ENCODE measurements around the gene ITGB1. TPM values are rescaled to one million over a fixed set of nuclear protein-coding genes. Genes with fewer than 3 reads are reported as not detected.
"Not testable (repeated sequence)": the region's sequence is repeated elsewhere in the genome, so short reads cannot be mapped to it uniquely, and the experiment has no call there.

ITGB1 gene
- total and polyA plus RNA-seq, 10 of the 15 experiments (the other 5 are each of a cell fraction or from before 2014, with no cell fraction given), result 2.8 to 20.7 (median 10.4) TPM

DNA sequence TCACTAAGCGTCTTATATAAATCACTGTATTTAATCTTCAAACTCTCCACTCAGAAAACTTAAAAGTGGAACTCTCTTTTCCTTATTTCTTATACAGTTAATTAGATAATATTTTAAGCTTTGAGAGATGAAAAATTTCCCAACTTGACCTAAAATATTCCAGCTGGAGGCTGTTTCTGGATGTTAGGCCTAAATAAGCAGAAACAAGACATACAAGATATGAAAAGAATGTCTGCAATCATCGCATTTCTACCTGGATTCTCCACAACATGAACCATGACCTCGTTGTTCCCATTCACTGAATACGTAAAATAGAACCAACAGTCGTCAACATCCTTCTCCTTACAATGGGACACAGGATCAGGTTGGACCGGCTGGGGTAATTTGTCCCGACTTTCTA, 48.1 kb downstream of the ITGB1 start:
- intact Hi-C loops (cut with micrococcal nuclease; ENCODE audit: unreplicated experiment); H3K4me3 ChIP-seq; H3K27me3 ChIP-seq (replicated peaks in 1 of 2; ENCODE audit: control insufficient read depth in 2 of 2, insufficient read depth in 2 of 2, low read length in 1 of 2); H3K36me3 ChIP-seq (ENCODE audit: control insufficient read depth in 2 of 2, insufficient read depth in 2 of 2, low read length in 1 of 2); H3K27ac ChIP-seq (ENCODE audit: control insufficient read depth, insufficient read depth); ATAC-seq; H3K4me2 ChIP-seq (ENCODE audit: control insufficient read depth, insufficient read depth); BruUV-seq (replicated peaks); H3K79me2 ChIP-seq (ENCODE audit: control insufficient read depth, insufficient read depth, low read length); H2AFZ ChIP-seq (ENCODE audit: control insufficient read depth, low read depth, low read length); H3K9ac ChIP-seq (ENCODE audit: control insufficient read depth, insufficient read depth, low read length); POLR2A ChIA-PET; SMC1A ChIA-PET (ENCODE audit: uncharacterized antibody, unreplicated experiment); in situ Hi-C loops (cut with MboI); DNase-seq (ENCODE audit: low read depth, low spot score); H3K9me3 ChIP-seq (replicated peaks; ENCODE audit: control insufficient read depth, insufficient read depth, low read length); H3K4me1 ChIP-seq (ENCODE audit: control insufficient read depth, insufficient read depth, low read length); H4K20me1 ChIP-seq (ENCODE audit: control insufficient read depth, insufficient read depth): not testable (repeated sequence)
- RAD21 ChIA-PET (ENCODE audit: unreplicated experiment), result interaction anchor here (0.7 kb wide), 1 partner anchor 86 kb away, joined by 3 read pairs; no protein-coding TSS in a partner anchor
- peak; percentile 69 for FAIRE-seq
- CTCF ChIA-PET, result interaction anchor here (0.7 kb wide), 1 partner anchor 10 kb away, joined by 3 read pairs; no protein-coding TSS in a partner anchor
- 88% methylated on average over 5 of the region's 7 CpGs for WGBS (ENCODE audit: insufficient coverage, insufficient replicate concordance, low lambda C conversion rate, missing lambda C conversion rate)

GRCh38 chr10:32909456-32909855, 48.6 kb downstream of the ITGB1 start:
- intact Hi-C loops (cut with micrococcal nuclease; ENCODE audit: unreplicated experiment), result no loop called here
- ChIA-PET CTCF (interaction anchor here (0.7 kb wide), 1 partner anchor 10 kb away, joined by 3 read pairs; no protein-coding TSS in a partner anchor), POLR2A (no interaction called here), RAD21 (ENCODE audit: unreplicated experiment) (interaction anchor here (0.7 kb wide), 1 partner anchor 86 kb away, joined by 3 read pairs; no protein-coding TSS in a partner anchor), SMC1A (ENCODE audit: uncharacterized antibody, unreplicated experiment) (no interaction called here)
- 100% methylated on average over 1 of the region's 1 CpG for WGBS (ENCODE audit: insufficient coverage, insufficient replicate concordance, low lambda C conversion rate, missing lambda C conversion rate)
- peaks cover 0 to 3% of the 10 kb centered on the region in 2 experiments; a peak in 1 of 4 replicates for H3K36me3 ChIP-seq (ENCODE audit: control insufficient read depth in 2 of 2, insufficient read depth in 2 of 2, low read length in 1 of 2)
- H3K4me3 ChIP-seq, result no peak overlapping the region
- TF ChIP-seq DPF2 (IDR thresholded peaks at IDR 0.05), result no peak
- no peak for TF ChIP-seq HDAC6 (IDR thresholded peaks at IDR 0.05; ENCODE audit: unreplicated experiment)
- no peak for TF ChIP-seq CBX3 (IDR thresholded peaks at IDR 0.05; ENCODE audit: borderline replicate concordance, low read depth)
- TF ChIP-seq, protein P1, sequence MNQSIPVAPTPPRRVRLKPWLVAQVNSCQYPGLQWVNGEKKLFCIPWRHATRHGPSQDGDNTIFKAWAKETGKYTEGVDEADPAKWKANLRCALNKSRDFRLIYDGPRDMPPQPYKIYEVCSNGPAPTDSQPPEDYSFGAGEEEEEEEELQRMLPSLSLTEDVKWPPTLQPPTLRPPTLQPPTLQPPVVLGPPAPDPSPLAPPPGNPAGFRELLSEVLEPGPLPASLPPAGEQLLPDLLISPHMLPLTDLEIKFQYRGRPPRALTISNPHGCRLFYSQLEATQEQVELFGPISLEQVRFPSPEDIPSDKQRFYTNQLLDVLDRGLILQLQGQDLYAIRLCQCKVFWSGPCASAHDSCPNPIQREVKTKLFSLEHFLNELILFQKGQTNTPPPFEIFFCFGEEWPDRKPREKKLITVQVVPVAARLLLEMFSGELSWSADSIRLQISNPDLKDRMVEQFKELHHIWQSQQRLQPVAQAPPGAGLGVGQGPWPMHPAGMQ (IDR thresholded peaks at IDR 0.05; ENCODE audit: borderline replicate concordance), result no peak
- no peak for TF ChIP-seq EP300 (IDR thresholded peaks at IDR 0.05; ENCODE audit: borderline replicate concordance in 1 of 2, control insufficient read depth in 1 of 2, low read depth in 2 of 2, low read length in 2 of 2)
- no peak for TF ChIP-seq IKZF1 (conservative IDR thresholded peaks at IDR 0.05)
- TF ChIP-seq EGR1 (IDR thresholded peaks at IDR 0.05; ENCODE audit: borderline replicate concordance in 1 of 2, low read depth in 2 of 2, low read length in 2 of 2), result no peak
- no peak for TF ChIP-seq TCF3 (IDR thresholded peaks at IDR 0.05; ENCODE audit: borderline replicate concordance, insufficient read depth, low read depth, low read length)
- no peaks in the 10 kb centered on the region for H3K4me1 ChIP-seq (ENCODE audit: control insufficient read depth, insufficient read depth, low read length)
- no peak overlapping the region for H3K9ac ChIP-seq (ENCODE audit: control insufficient read depth, insufficient read depth, low read length)
- H4K20me1 ChIP-seq (ENCODE audit: control insufficient read depth, insufficient read depth), result no peaks in the 10 kb centered on the region; the same call in 1 of the 2 replicates
- DNase-seq (ENCODE audit: low read depth, low spot score) (no peak), ATAC-seq (no peak), FAIRE-seq (no peak)
- no peaks in the 10 kb centered on the region for H3K27me3 ChIP-seq (replicated peaks in 1 of 2; ENCODE audit: control insufficient read depth in 2 of 2, insufficient read depth in 2 of 2, low read length in 1 of 2)
- H3K4me2 ChIP-seq (ENCODE audit: control insufficient read depth, insufficient read depth), result no peak overlapping the region
- no peaks in the 10 kb centered on the region for H3K79me2 ChIP-seq (ENCODE audit: control insufficient read depth, insufficient read depth, low read length)
- no peaks in the 10 kb centered on the region for H3K9me3 ChIP-seq (replicated peaks; ENCODE audit: control insufficient read depth, insufficient read depth, low read length)
- H2AFZ ChIP-seq (ENCODE audit: control insufficient read depth, low read depth, low read length), result no peak overlapping the region
- no TSS peak for BruUV-seq (replicated peaks)
- in situ Hi-C loops (cut with MboI), result no loop called here
- H3K27ac ChIP-seq (ENCODE audit: control insufficient read depth, insufficient read depth), result no peak overlapping the region
